Hepatocyte (in vitro differentiated cells): ENCODE measurements around the gene OXLD1.

Experiments
- EZH2 ChIP-seq: fragments of 200-600 bp; sonication (generic); IDR thresholded peaks from 2 replicates; pipeline ENCODE4 v1.6.1; 2016; ENCODE audit warnings: antibody characterized with exemption, mild to moderate bottlenecking, borderline replicate concordance
- EZH2phosphoT487 ChIP-seq: fragments of 200-600 bp; sonication (generic); IDR thresholded peaks from one replicate; pipeline ENCODE4 v1.6.1; 2018; ENCODE audit warnings: antibody characterized with exemption, mild to moderate bottlenecking, low read depth, moderate library complexity; ENCODE audit not compliant: unreplicated experiment, severe bottlenecking
- TF ChIP-seq, protein P1 (sequence below): fragments of 200-600 bp; sonication (generic); IDR thresholded peaks from 2 replicates; pipeline ENCODE4 v1.5.1; 2016; ENCODE audit warnings: antibody characterized with exemption, mild to moderate bottlenecking; ENCODE audit not compliant: poor library complexity

- no peak for TF ChIP-seq EZH2
- TF ChIP-seq, protein P1, sequence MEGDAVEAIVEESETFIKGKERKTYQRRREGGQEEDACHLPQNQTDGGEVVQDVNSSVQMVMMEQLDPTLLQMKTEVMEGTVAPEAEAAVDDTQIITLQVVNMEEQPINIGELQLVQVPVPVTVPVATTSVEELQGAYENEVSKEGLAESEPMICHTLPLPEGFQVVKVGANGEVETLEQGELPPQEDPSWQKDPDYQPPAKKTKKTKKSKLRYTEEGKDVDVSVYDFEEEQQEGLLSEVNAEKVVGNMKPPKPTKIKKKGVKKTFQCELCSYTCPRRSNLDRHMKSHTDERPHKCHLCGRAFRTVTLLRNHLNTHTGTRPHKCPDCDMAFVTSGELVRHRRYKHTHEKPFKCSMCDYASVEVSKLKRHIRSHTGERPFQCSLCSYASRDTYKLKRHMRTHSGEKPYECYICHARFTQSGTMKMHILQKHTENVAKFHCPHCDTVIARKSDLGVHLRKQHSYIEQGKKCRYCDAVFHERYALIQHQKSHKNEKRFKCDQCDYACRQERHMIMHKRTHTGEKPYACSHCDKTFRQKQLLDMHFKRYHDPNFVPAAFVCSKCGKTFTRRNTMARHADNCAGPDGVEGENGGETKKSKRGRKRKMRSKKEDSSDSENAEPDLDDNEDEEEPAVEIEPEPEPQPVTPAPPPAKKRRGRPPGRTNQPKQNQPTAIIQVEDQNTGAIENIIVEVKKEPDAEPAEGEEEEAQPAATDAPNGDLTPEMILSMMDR = no peak
- TF ChIP-seq EZH2phosphoT487 = no peak
These were observed 45.5 kb upstream of the OXLD1 start, which contains the start of gene SLC25A10 for GRCh38 chr17:81711814-81712467.
